Prostate gland (tissue), 2 donors: ENCODE results near the gene IMMT. TPM values are rescaled to one million over a fixed set of nuclear protein-coding genes. Genes with fewer than 3 reads are reported as not detected.
"Not testable (repeated sequence)": the region's sequence is repeated elsewhere in the genome, so short reads cannot be mapped to it uniquely, and the experiment has no call there.

Experiments
- DNase-seq: peaks from one replicate; pipeline ENCODE4 v3.0.0-alpha.2; 2019; ENCODE audit warnings: low spot score
- H3K27ac ChIP-seq, 2 donors: fragments of 200-600 bp; sonication (generic); 2 replicates each; pipeline ENCODE4 v1.5.1; 2017 to 2019
- H3K27me3 ChIP-seq: fragments of 200-600 bp; sonication (generic); replicated peaks from 2 replicates; pipeline ENCODE4 v1.5.1; 2019; ENCODE audit not compliant: insufficient read depth
- H3K36me3 ChIP-seq, 2 donors: fragments of 200-600 bp; sonication (generic); 1 replicate in 1 of 2; 2 replicates in 1 of 2; pipeline versions ENCODE4 v1.5.1 to v1.8.1; 2017 to 2019
- H3K4me1 ChIP-seq: fragments of 200-600 bp; sonication (generic); replicated peaks from 2 replicates; pipeline ENCODE4 v1.5.1; 2019
- H3K4me3 ChIP-seq, 2 donors: fragments of 200-600 bp; sonication (generic); 2 replicates each; pipeline ENCODE4 v1.5.1; 2017 to 2019
- H3K9me3 ChIP-seq: fragments of 200-600 bp; sonication (generic); 2 replicates; pipeline ENCODE4 v1.5.1; 2017
- POLR2A ChIP-seq: fragments of 450-650 bp; IDR thresholded peaks from one replicate; pipeline ENCODE4 v1.6.1; 2016; ENCODE audit warnings: antibody characterized with exemption, mild to moderate bottlenecking
- POLR2AphosphoS5 ChIP-seq: sonication (generic); formaldehyde crosslinking; IDR thresholded peaks from one replicate; pipeline ENCODE4 v1.6.1; 2017; ENCODE audit warnings: antibody characterized with exemption
- WGBS: methylation state at CpG from one replicate; pipeline ENCODE4 v1.1.5; 2018; 5-methylcytosine and 5-hydroxymethylcytosine counted together
- intact Hi-C: fragments of 100-400 bp; cut with DNase I; formaldehyde crosslinking; loops from one replicate; pipeline ENCODE4 v1.14.2; 2022
- total RNA-seq, 2 donors: library from RNA; depleted of rRNA; stranded (reverse); fragments of >200 nt; gene quantifications; one replicate each; pipeline ENCODE4 v1.1.0, GENCODE V29; 2016
- TF ChIP-seq, protein P1 (sequence below), 4 experiments: fragments of 200-600 bp in 2 of 4; fragments of 450-650 bp in 2 of 4; sonication (generic) in 2 of 4; IDR thresholded peaks; 1 replicate in 3 of 4; 2 replicates in 1 of 4; pipeline ENCODE4 v1.5.1; 2016 to 2019; ENCODE audit warnings: antibody characterized with exemption in 4 of 4, mild to moderate bottlenecking in 2 of 4, moderate library complexity in 2 of 4

IMMT gene
- total RNA-seq, 2 donors from 2014 or later, result 32.6 to 52.5 TPM

DNA sequence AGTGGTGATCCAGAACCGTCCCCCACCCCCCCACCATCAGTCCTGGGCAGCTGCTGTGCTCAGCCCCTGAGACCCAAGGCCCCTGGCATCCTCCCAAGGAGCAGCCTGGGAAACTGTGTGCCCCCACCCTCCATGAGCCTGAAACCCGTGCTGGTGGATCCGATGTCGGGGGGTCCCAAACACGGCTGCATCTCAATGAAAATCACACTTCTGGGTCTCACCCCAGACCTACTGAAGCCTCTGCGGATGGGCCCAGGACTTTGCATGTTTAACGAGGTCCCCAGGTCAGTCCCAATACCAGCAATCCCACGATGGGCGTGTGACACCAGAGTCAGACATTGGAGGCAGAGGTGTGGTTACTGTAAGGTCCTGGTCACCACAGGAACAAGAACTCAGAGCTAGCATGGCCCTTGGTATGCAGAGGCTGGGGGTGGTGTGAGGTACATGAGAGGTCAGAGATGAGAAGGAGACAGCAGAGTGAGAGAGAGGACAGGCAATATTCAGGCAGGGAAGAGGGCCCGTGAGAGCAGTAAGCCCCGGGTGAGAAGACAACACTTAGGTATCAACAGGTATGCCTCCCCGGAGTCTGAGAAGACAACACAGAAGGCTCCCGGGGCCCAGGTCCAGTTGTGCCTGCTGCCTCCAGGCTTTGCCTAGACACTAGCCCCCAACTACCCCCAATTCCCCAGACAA, 36.6 kb upstream of the IMMT start:
- no peaks in the 10 kb centered on the region for H3K36me3 ChIP-seq
- H3K4me1 ChIP-seq, result no peaks in the 10 kb centered on the region
- TF ChIP-seq POLR2AphosphoS5 (no peak), POLR2A (no peak)
- TF ChIP-seq, protein P1, sequence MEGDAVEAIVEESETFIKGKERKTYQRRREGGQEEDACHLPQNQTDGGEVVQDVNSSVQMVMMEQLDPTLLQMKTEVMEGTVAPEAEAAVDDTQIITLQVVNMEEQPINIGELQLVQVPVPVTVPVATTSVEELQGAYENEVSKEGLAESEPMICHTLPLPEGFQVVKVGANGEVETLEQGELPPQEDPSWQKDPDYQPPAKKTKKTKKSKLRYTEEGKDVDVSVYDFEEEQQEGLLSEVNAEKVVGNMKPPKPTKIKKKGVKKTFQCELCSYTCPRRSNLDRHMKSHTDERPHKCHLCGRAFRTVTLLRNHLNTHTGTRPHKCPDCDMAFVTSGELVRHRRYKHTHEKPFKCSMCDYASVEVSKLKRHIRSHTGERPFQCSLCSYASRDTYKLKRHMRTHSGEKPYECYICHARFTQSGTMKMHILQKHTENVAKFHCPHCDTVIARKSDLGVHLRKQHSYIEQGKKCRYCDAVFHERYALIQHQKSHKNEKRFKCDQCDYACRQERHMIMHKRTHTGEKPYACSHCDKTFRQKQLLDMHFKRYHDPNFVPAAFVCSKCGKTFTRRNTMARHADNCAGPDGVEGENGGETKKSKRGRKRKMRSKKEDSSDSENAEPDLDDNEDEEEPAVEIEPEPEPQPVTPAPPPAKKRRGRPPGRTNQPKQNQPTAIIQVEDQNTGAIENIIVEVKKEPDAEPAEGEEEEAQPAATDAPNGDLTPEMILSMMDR (IDR thresholded peaks at IDR 0.05), result no peak
- no peaks in the 10 kb centered on the region for H3K27me3 ChIP-seq
- H3K4me3 ChIP-seq, result no peak overlapping the region
- H3K9me3 ChIP-seq, result no peaks in the 10 kb centered on the region
- intact Hi-C loops, result no loop called here
- no peak overlapping the region for H3K27ac ChIP-seq
- DNase-seq, result no peak
- 83% methylated on average over 13 of the region's 13 CpGs for WGBS

DNA sequence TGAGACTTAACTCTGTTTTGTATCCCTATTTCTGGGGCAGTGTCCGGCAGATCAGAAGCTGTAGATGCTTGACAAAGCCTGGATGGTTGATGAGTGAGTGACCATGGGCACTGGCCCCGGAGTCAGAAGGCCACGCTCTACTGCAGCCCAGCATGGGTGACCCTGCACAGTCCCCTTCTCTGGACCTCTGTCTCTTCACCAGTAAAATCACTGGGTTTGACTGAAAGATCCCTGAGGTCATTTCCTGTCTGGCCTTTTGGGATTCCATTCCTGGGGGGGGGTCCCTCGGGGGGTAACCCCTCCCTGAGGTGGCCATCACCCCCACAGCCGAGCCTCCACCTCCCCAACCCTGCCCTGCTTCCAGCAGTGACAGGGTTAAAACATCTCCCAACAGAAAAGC, 35.7 kb upstream of the IMMT start:
- no peak overlapping the region for H3K4me3 ChIP-seq
- no peaks in the 10 kb centered on the region for H3K27me3 ChIP-seq
- DNase-seq, result no peak
- TF ChIP-seq POLR2A (no peak), POLR2AphosphoS5 (no peak)
- TF ChIP-seq, protein P1 (IDR thresholded peaks at IDR 0.05), result no peak
- H3K4me1 ChIP-seq, result no peaks in the 10 kb centered on the region
- intact Hi-C loops, result no loop called here
- no peaks in the 10 kb centered on the region for H3K9me3 ChIP-seq
- no peak overlapping the region for H3K27ac ChIP-seq
- WGBS, result 79% methylated on average over 5 of the region's 5 CpGs
- no peaks in the 10 kb centered on the region for H3K36me3 ChIP-seq

DNA sequence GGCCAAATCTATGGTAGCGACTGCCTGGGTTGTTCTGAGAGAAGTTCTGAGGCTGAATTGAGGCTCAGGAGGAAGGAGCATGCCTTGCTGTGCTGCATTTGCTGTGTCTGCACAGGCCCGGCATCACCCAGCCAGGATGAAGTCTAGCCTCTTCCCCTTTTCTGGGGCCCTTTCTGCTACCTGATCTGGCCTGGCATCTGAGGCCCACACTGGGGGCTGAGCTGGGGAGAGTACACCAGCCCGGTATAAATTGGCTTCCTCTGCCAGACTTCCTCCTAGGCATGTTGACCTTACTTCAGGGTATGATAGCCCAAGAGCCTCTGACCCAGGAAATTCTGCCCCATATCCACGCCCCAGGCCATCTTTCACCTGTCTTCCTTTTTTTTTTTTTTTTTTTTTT, 34.0 kb upstream of the IMMT start:
- no peak for DNase-seq
- no peaks in the 10 kb centered on the region for H3K4me1 ChIP-seq
- no peaks in the 10 kb centered on the region for H3K27me3 ChIP-seq
- H3K27ac ChIP-seq, result no peak overlapping the region
- H3K9me3 ChIP-seq, result no peaks in the 10 kb centered on the region
- H3K36me3 ChIP-seq, result no peaks in the 10 kb centered on the region
- no peak overlapping the region for H3K4me3 ChIP-seq
- intact Hi-C loops, result loop anchor here (10.0 kb wide), 1 partner anchor 106 kb away; the partner anchor contains the start of gene REEP1
- TF ChIP-seq POLR2A, result no peak
- TF ChIP-seq, protein P1 (IDR thresholded peaks at IDR 0.05), result no peak
- no peak for TF ChIP-seq POLR2AphosphoS5
- 49% methylated on average over 4 of the region's 4 CpGs for WGBS

DNA sequence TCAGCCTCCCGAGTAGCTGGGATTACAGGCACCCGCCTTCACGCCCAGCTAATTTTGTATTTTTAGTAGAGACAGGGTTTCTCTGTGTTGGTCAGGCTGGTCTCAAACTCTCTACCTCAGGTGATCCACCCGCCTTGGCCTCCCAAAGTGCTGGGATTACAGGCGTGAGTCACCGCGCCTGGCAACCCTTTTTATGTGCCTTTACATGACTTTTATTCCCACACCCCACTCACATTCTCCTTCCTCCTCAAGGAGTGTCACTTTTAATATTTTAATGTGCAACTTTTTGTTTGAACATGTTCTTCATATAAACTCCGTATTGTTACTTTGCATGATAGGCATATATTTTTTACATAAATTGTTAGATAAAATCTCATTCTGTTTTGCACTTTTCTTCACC, 33.3 kb upstream of the IMMT start:
- not testable (repeated sequence) for H3K27me3 ChIP-seq, H3K27ac ChIP-seq, H3K36me3 ChIP-seq, H3K4me3 ChIP-seq, H3K9me3 ChIP-seq, DNase-seq, H3K4me1 ChIP-seq
- intact Hi-C loops, result loop anchor here (10.0 kb wide), 1 partner anchor 106 kb away; the partner anchor contains the start of gene REEP1
- 82% methylated on average over 8 of the region's 8 CpGs for WGBS

DNA sequence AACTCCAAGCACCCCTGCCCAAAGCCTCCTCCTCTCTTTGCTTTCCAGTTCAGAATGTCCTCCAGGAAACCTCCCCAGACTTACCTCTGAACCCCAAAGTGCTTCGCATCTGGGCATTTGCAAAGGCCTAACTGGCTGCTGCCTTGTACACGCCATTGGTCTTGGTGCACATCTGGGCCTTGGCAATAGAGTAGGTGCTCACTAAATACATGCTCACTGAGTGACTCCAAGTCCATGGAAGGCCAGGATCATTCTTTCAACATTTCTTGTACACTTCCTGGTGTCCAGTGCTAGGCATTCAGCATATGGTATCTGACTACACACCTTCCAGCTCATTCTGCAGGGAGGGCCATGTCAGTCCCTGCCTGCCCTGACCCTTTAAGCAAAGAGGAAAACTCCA, 32.4 kb upstream of the IMMT start:
- 95% methylated on average over 2 of the region's 2 CpGs for WGBS
- DNase-seq, result no peak
- TF ChIP-seq POLR2AphosphoS5 (no peak), POLR2A (no peak)

More for the DNA sequence above, 32.4 kb upstream of the IMMT start:
- Histone ChIP-seq H3K9me3 (no peaks in the 10 kb centered on the region), H3K27me3 (no peaks in the 10 kb centered on the region), H3K36me3 (no peaks in the 10 kb centered on the region), H3K4me1 (peaks cover 3% of the 10 kb centered on the region), H3K4me3 (no peak overlapping the region), H3K27ac (no peak overlapping the region)
- intact Hi-C loops, result loop anchor here (10.0 kb wide), 1 partner anchor 107 kb away; the partner anchor contains the start of gene REEP1
